DMS53 (cell line): ENCODE measurements around the gene ANKRD66.
A peak's percentile ranks its signal among the peaks of the same experiment; 100 is the strongest.

Experiments
- DNase-seq: peaks from one replicate; lab custom pipeline; 2025; lab: John Stamatoyannopoulos, UW

Gene ANKRD66

GRCh38 chr6:46789434-46790354 is 43.0 kb downstream of the ANKRD66 start:
- no peak for DNase-seq

GRCh38 chr6:46790355-46790874 is 43.7 kb downstream of the ANKRD66 start:
- no peak for DNase-seq

GRCh38 chr6:46792635-46793034 is 45.9 kb downstream of the ANKRD66 start:
- DNase-seq, result no peak

- no peak for DNase-seq
These were observed 46.4 kb downstream of the ANKRD66 start, which contains the start of gene MEP1A for GRCh38 chr6:46793138-46793537. MEP1A (plus strand) TSS chr6:46793389; CDS start chr6:46793399, 10 bp downstream.

GRCh38 chr6:46794068-46794467 is 47.3 kb downstream of the ANKRD66 start:
- no peak for DNase-seq

- DNase-seq, result no peak
These were observed 49.1 kb downstream of the ANKRD66 start for GRCh38 chr6:46795816-46796215.

GRCh38 chr6:46796848-46797580 is 50.3 kb downstream of the ANKRD66 start:
- no peak for DNase-seq

- peak; percentile 44 for DNase-seq
These were observed 52.9 kb downstream of the ANKRD66 start for GRCh38 chr6:46799657-46800056.

- DNase-seq, result no peak
These were observed 62.1 kb downstream of the ANKRD66 start for GRCh38 chr6:46808806-46809205.
